GM19372 (cell line): ENCODE results near the gene ARSA.
A peak's percentile ranks its signal among the peaks of the same experiment; 100 is the strongest.
"Not testable (repeated sequence)": the region's sequence is repeated elsewhere in the genome, so short reads cannot be mapped to it uniquely, and the experiment has no call there.

Experiments used
- ATAC-seq: cut with Tn5 transposase; IDR thresholded peaks from one replicate; pipeline ENCODE4 v1.9.1; 2021; ENCODE audit warnings: mild to moderate bottlenecking, low read depth, moderate library complexity; ENCODE audit not compliant: unreplicated experiment

ARSA gene

GRCh38 chr22:50627642-50628542 is at the start of gene ARSA:
TSS of gene ARSA (minus strand) at chr22:50628152. CDS start at chr22:50627779, 373 bp downstream.
- ATAC-seq = peak; percentile 87

- no peak for ATAC-seq
Observed at GRCh38 chr22:50676661-50677492, 48.9 kb upstream of the ARSA start.

- no peak for ATAC-seq
Observed at GRCh38 chr22:50676180-50676636, 48.3 kb upstream of the ARSA start.

- no peak for ATAC-seq
Observed at GRCh38 chr22:50675553-50676179, 47.7 kb upstream of the ARSA start.

GRCh38 chr22:50674606-50675552 is 46.9 kb upstream of the ARSA start:
- ATAC-seq = no peak

GRCh38 chr22:50674130-50674500 is 46.2 kb upstream of the ARSA start:
- ATAC-seq = no peak

- no peak for ATAC-seq
Observed at GRCh38 chr22:50673231-50674129, 45.5 kb upstream of the ARSA start.

- no peak for ATAC-seq
Observed at GRCh38 chr22:50672471-50673230, 44.7 kb upstream of the ARSA start, which contains the start of gene SHANK3. TSS of gene SHANK3 (plus strand) at chr22:50672823.

- no peak for ATAC-seq
Observed at GRCh38 chr22:50672041-50672440, 44.1 kb upstream of the ARSA start.

GRCh38 chr22:50671641-50672040 is 43.7 kb upstream of the ARSA start:
- ATAC-seq = no peak

- ATAC-seq = no peak
Observed at GRCh38 chr22:50670914-50671538, 43.1 kb upstream of the ARSA start.

GRCh38 chr22:50670513-50670912 is 42.6 kb upstream of the ARSA start:
- ATAC-seq = no peak

- ATAC-seq = no peak
Observed at GRCh38 chr22:50665738-50666137, 37.8 kb upstream of the ARSA start.

GRCh38 chr22:50665212-50665611 is 37.3 kb upstream of the ARSA start:
- ATAC-seq = no peak

- no peak for ATAC-seq
Observed at GRCh38 chr22:50660306-50660705, 32.4 kb upstream of the ARSA start.

- not testable (repeated sequence) for ATAC-seq
Observed at GRCh38 chr22:50659711-50660110, 31.8 kb upstream of the ARSA start.

- ATAC-seq = no peak
Observed at GRCh38 chr22:50657925-50658324, 30.0 kb upstream of the ARSA start.
